NCI-H1092 (cell line): ENCODE data around the gene OR11H7.
"Not testable (repeated sequence)": the region's sequence is repeated elsewhere in the genome, so short reads cannot be mapped to it uniquely, and the experiment has no call there.

Experiments used
- DNase-seq: peaks from one replicate; lab custom pipeline; 2025; lab: John Stamatoyannopoulos, UW

The OR11H7 gene

DNA sequence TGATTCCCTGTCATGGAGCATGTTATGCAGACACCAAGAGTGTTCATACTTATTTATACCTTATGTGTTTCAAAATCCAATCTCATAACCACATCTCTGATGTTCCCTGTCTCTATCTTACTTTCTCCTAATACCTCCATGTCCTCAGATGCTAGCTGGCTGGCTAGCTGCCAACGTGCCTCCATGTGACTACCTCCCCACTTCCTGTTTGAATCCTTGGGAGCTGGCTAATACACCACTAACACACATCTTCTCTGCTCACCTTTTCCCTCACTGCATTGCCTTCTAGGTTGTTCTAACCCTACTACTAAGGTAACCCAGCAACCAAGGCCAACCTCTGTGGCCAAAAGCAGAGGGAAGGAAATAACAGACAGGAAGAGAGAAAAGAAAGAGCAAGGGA lies 49.6 kb downstream of the OR11H7 start:
- DNase-seq = no peak

DNA sequence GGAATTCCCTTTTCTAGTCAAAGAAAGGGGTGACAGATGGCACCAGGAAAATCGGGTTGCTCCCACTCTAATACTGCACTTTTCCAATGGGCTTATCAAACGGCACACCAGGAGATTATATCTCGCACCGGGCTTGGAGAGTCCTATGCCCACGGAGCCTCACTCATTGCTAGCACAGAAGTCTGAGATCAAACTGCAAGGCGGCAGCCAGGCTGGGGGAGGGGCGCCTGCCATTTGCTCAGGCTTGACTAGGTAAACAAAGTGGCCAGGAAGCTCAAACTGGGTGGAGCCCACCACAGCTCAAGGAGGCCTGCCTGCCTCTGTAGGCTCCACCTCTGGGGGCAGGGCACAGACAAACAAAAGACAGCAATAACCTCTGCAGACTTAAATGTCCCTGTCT lies 51.5 kb downstream of the OR11H7 start:
- not testable (repeated sequence) for DNase-seq
